ENCODE data around the gene CDH23. TPM values are rescaled to one million over a fixed set of nuclear protein-coding genes. Genes with fewer than 3 reads are reported as not detected.

CDH23 gene
- total RNA-seq, 2 experiments from 2014 or later, result 1.6 TPM

DNA sequence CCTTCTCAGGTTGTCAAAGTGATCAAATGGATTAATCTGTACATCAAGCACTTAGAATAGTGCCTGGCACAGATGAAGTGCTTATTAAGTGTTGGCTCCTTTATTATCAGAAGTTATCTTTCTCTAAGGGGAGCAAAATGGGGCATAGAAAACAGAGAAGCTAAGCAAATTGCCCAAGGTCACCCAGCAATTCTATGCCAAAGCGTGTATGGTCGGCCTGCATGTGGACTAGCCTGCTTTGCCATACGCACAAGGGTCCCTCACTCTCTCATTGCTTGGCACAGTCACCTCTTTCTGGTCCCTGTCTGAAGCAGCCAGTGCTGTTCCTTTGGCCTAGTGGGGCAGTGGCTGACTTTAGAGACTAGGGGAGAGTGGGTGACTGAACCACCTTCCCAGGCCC, 45.3 kb downstream of the CDH23 start:
- Mint-ChIP-seq H3K27ac (no peak overlapping the region), H3K36me3 (ENCODE audit: low read depth) (no peaks in the 10 kb centered on the region), H3K9me3 (no peaks in the 10 kb centered on the region), H3K27me3 (ENCODE audit: low read depth) (no peaks in the 10 kb centered on the region), H3K4me1 (ENCODE audit: low read depth) (no peaks in the 10 kb centered on the region), H3K4me3 (no peak overlapping the region)
- intact Hi-C loops (cut with micrococcal nuclease), result no loop called here
- CTCF ChIA-PET, result interaction anchor here (0.7 kb wide), 1 partner anchor 43 kb away, joined by 3 read pairs; no protein-coding TSS in a partner anchor
- DNase-seq, result no peak

DNA sequence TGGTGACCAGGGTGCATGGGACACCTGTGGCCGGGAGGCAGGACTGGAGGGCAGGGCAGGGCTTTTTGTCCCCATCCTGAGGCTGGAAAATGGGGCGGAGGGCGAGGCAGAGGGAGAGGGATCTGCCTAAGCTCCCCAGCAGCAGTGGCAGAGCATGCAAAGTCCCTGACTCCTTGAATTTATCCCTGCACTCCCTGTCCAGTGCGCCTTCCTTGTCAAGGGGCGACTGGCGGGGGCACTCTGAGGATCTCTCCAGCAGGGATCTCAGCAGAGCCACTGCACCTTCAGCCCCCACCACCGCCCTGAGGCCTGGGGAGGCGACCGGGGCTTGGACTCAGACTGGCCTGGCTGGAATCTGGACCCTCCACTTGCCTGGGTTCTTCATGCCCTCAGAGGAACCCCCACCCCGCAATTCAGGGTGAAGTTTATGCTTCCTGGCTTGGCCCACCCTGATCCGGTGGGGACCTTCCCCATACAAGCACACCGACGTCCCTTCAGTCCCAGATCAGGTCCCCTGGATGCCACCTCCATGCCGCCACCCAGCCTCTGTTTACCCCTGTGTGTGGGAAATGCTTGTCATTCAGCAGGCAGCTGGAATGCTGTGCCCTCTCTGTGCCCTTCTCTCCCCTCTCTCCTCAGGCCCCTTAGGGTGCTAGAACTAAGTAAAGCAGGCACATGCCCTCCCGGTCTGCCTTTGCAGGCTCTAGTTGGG, 46.3 kb downstream of the CDH23 start:
- CTCF ChIA-PET, result no interaction called here
- no peaks in the 10 kb centered on the region for H3K9me3 Mint-ChIP-seq
- H3K36me3 Mint-ChIP-seq (ENCODE audit: low read depth), result no peaks in the 10 kb centered on the region
- intact Hi-C loops (cut with micrococcal nuclease), result no loop called here
- H3K27me3 Mint-ChIP-seq (ENCODE audit: low read depth), result no peaks in the 10 kb centered on the region
- no peak overlapping the region for H3K27ac Mint-ChIP-seq
- no peak overlapping the region for H3K4me3 Mint-ChIP-seq
- DNase-seq, result no peak
- H3K4me1 Mint-ChIP-seq (ENCODE audit: low read depth), result no peaks in the 10 kb centered on the region

DNA sequence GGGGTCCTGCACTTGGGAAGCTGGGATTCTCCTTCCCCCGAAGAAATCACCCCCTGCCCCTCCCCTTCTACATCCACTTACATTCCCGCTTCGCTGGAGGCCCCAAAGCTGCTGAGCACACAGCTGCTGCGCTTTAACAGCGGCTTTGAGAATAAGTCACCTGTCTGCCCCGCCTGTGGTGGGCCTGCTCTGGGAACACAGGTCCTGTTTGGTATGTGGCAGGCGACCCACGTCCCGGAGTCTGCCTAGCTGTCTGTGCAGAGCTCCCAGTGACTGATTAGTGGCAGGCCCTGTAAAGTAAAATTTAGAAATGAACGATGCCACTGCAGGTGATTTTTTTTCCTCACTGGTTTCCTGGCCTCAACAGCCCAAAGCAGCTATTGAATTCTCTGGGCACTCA, 47.0 kb downstream of the CDH23 start:
- Mint-ChIP-seq H3K27ac (no peak overlapping the region), H3K9me3 (no peaks in the 10 kb centered on the region), H3K36me3 (ENCODE audit: low read depth) (no peaks in the 10 kb centered on the region), H3K4me3 (no peak overlapping the region), H3K4me1 (ENCODE audit: low read depth) (no peaks in the 10 kb centered on the region), H3K27me3 (ENCODE audit: low read depth) (no peaks in the 10 kb centered on the region)
- CTCF ChIA-PET, result no interaction called here
- DNase-seq, result no peak
- intact Hi-C loops (cut with micrococcal nuclease), result no loop called here

DNA sequence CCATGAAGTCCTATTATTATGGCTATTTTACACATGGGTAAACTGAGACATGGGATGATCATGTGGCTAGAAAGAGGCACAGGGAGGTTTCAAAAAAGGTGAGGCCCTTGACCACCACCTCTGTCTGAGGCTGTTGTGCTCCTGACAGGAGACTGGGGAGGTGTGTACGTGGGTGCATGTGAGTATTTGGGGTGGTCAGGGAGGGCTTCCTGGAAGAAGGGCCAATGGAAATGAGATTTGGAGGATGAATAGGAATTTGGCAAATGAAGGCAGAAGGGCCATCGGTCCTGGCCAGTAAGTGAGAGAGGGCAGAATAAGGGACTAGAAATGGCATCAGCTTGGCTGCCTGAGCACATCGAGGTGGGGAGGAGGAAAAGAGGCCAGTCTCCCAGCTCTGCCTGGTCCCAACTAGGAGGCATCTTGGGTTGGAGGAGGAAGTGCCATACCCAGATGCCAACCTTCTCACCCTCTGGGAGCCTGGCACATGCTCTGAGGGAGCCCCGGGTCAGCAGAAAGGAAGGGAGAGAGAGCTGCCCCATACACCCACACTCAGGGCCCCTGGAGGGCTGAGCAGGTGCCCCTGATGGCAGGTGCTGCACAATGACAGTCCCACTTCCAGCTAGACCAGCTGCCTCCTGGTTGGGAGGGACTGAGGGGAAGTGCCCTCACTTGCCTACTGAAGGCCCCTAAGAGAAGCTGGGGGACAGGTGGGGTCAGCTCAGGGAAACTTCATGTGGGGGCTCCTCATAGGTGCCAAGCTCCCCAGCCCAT, 47.7 kb downstream of the CDH23 start:
- H3K36me3 Mint-ChIP-seq (ENCODE audit: low read depth), result no peaks in the 10 kb centered on the region
- no peak for DNase-seq
- no peaks in the 10 kb centered on the region for H3K4me1 Mint-ChIP-seq (ENCODE audit: low read depth)
- H3K9me3 Mint-ChIP-seq, result no peaks in the 10 kb centered on the region
- H3K27me3 Mint-ChIP-seq (ENCODE audit: low read depth), result no peaks in the 10 kb centered on the region
- intact Hi-C loops (cut with micrococcal nuclease), result no loop called here
- no peak overlapping the region for H3K27ac Mint-ChIP-seq
- CTCF ChIA-PET, result no interaction called here
- no peak overlapping the region for H3K4me3 Mint-ChIP-seq

DNA sequence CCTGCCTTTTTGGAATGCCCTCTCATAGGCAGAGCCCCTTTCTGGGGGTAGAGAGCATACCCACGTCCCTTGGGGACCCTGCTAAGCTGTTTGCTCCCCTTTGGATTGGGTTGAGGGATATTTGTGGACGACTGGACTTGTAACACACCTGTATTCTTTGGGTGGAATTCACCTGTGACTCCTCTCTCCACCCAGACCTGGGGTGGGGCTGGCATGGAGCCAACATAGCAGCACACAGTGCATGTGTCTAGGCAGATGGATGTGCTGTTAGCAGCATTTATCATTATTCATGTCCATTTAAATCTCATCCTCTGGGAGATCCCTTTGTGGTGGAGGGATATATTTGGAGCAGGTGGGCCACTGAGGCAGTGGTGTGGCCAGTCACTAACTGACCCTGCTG, 51.0 kb downstream of the CDH23 start:
- intact Hi-C loops (cut with micrococcal nuclease), result no loop called here
- Mint-ChIP-seq H3K36me3 (ENCODE audit: low read depth) (no peaks in the 10 kb centered on the region), H3K27me3 (ENCODE audit: low read depth) (no peaks in the 10 kb centered on the region), H3K4me3 (no peak overlapping the region), H3K9me3 (no peaks in the 10 kb centered on the region), H3K27ac (no peak overlapping the region), H3K4me1 (ENCODE audit: low read depth) (no peaks in the 10 kb centered on the region)
- no peak for DNase-seq
- CTCF ChIA-PET, result no interaction called here

DNA sequence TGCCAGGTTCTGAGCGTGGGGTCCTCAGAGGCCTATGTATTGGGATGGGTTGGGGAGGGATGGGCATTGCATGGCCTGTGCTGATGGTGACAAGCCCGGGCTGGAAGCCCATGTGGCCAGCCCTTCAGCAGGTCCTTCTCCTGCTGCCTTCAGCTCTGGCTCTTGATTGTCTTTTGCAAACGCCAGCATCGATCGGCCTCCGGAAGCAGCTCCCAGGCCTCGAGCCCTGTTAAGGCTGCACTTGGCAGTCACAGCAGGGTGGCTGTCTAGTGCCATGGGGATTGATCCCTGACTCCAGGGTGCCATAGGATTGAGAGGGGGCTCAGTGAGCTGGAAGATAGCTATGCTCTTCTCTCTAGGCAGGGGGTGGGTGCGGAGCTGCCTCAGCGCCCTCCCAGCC, 51.4 kb downstream of the CDH23 start:
- CTCF ChIA-PET, result interaction anchor here (0.6 kb wide), 1 partner anchor 63 kb away, joined by 3 read pairs; no protein-coding TSS in a partner anchor
- Mint-ChIP-seq H3K4me3 (no peak overlapping the region), H3K27ac (no peak overlapping the region), H3K36me3 (ENCODE audit: low read depth) (no peaks in the 10 kb centered on the region), H3K27me3 (ENCODE audit: low read depth) (no peaks in the 10 kb centered on the region), H3K9me3 (no peaks in the 10 kb centered on the region), H3K4me1 (ENCODE audit: low read depth) (no peaks in the 10 kb centered on the region)
- no peak for DNase-seq
- intact Hi-C loops (cut with micrococcal nuclease), result no loop called here

DNA sequence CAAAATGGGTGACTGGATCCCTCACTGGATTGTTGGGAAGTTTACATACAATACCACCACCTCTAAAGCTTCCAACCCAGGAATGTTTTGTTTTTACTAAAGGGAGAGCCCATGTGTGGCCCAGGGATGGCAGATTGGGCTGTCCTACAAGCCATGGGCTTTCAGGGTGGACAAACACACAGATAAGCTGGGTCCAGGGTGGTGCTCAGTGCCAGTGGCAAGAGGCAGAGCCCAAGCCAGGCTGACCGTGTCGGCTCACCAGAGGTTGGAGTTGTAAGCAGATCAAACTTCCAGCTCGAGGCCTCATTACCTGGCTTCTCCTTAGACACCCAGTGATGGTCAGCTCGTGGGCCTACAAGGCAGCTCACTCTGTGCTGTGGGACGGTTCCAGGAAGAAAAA, 52.3 kb downstream of the CDH23 start:
- Mint-ChIP-seq H3K27ac (no peak overlapping the region), H3K9me3 (no peaks in the 10 kb centered on the region), H3K36me3 (ENCODE audit: low read depth) (no peaks in the 10 kb centered on the region), H3K4me1 (ENCODE audit: low read depth) (no peaks in the 10 kb centered on the region), H3K4me3 (no peak overlapping the region), H3K27me3 (ENCODE audit: low read depth) (no peaks in the 10 kb centered on the region)
- DNase-seq, result no peak
- intact Hi-C loops (cut with micrococcal nuclease), result no loop called here
- CTCF ChIA-PET, result no interaction called here

DNA sequence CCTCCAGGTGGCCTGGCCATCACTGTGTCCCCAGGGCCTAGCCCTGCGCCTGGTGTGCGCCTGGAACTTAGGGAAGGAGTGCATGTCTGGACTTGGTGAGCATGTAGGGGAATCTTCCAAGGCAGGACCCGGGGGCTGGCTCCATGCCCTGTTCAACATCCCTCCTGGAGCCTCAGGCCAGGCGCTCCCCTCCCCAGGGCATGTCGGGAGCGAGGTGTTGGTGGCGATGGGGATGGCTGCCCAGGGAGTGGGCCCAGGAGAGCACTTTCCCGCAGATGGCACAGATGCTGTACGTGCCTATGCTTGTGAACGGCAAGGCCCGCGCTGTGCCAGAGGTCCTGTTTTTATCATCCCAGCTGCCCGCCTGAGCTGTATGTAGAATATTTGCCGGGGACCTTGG, 55.0 kb downstream of the CDH23 start:
- DNase-seq, result no peak
- Mint-ChIP-seq H3K27ac (no peak overlapping the region), H3K27me3 (ENCODE audit: low read depth) (no peaks in the 10 kb centered on the region), H3K4me3 (no peak overlapping the region), H3K36me3 (ENCODE audit: low read depth) (no peaks in the 10 kb centered on the region), H3K4me1 (ENCODE audit: low read depth) (no peaks in the 10 kb centered on the region), H3K9me3 (no peaks in the 10 kb centered on the region)
- intact Hi-C loops (cut with micrococcal nuclease), result no loop called here
- CTCF ChIA-PET, result interaction anchor here (1.2 kb wide), 1 partner anchor 34 kb away, joined by 4 read pairs; no protein-coding TSS in a partner anchor

DNA sequence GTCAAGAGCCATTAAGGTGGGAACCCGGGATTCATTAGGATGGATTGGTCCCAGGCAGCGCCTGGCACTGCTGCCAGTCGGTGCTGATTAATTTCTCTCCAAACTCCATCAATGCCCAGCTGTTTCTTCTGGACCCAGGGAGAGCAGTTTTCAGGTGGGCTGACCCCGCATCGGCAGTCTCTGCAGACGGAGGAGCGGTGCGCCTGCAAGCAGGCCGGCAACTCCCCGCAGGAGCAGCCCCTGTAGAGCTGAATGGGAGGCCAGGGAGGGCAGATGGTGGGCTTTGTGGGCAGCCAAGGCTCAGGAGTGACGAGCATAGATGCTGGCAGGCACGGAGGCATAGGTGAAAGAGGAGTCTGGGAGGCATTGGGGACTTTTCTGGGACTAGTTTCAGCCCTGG, 56.5 kb downstream of the CDH23 start:
- DNase-seq, result no peak
- H3K4me3 Mint-ChIP-seq, result no peak overlapping the region
- intact Hi-C loops (cut with micrococcal nuclease), result no loop called here
- no peaks in the 10 kb centered on the region for H3K9me3 Mint-ChIP-seq
- H3K4me1 Mint-ChIP-seq (ENCODE audit: low read depth), result no peaks in the 10 kb centered on the region
- H3K27ac Mint-ChIP-seq, result no peak overlapping the region
- no peaks in the 10 kb centered on the region for H3K27me3 Mint-ChIP-seq (ENCODE audit: low read depth)
- no peaks in the 10 kb centered on the region for H3K36me3 Mint-ChIP-seq (ENCODE audit: low read depth)
- CTCF ChIA-PET, result interaction anchor here (1.2 kb wide), 1 partner anchor 35 kb away, joined by 4 read pairs; no protein-coding TSS in a partner anchor

DNA sequence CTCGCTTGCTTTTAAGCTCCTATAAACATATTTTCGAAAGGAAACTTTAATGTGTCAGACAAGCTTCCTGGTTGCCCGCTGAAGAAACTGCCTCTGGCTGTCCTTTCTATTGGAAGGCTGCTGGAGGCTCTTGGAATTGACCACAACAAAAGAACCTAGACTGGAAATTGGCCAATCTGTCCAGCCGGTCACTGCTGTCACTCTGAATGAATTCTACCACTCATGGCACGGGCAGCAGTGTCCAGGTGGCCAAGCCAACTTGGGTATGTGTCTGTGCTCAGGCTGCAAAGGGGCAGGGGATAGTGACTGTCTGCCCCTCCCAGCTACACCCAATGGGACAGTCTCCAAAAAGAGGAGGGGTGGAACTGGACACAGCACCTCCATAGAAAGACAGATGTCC, 57.6 kb downstream of the CDH23 start:
- Mint-ChIP-seq H3K4me1 (ENCODE audit: low read depth) (no peaks in the 10 kb centered on the region), H3K27me3 (ENCODE audit: low read depth) (no peaks in the 10 kb centered on the region), H3K4me3 (no peak overlapping the region), H3K36me3 (ENCODE audit: low read depth) (no peaks in the 10 kb centered on the region), H3K9me3 (no peaks in the 10 kb centered on the region), H3K27ac (no peak overlapping the region)
- intact Hi-C loops (cut with micrococcal nuclease), result no loop called here
- DNase-seq, result no peak
- CTCF ChIA-PET, result no interaction called here

DNA sequence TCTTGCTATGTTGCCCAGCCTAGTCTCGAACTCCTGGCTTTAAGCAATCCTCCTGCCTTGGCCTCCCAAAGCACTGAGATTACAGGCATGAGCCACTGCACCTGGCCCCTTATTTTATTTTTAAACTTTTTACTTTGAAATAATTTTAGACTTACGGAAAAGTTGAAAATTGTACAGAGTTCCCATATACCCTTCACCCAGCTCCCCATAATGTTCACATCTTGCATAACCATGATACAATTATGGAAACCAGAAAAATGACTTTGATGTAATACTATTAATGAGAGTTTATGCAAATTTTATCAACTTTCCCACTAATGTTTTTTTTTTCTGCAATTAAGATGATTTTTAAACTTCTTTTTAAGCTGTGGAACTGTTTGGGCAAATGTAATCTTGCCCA, 58.3 kb downstream of the CDH23 start:
- Mint-ChIP-seq H3K36me3 (ENCODE audit: low read depth) (no peaks in the 10 kb centered on the region), H3K9me3 (no peaks in the 10 kb centered on the region), H3K27me3 (ENCODE audit: low read depth) (no peaks in the 10 kb centered on the region), H3K4me1 (ENCODE audit: low read depth) (no peaks in the 10 kb centered on the region), H3K27ac (no peak overlapping the region), H3K4me3 (no peak overlapping the region)
- intact Hi-C loops (cut with micrococcal nuclease), result no loop called here
- CTCF ChIA-PET, result no interaction called here
- no peak for DNase-seq

DNA sequence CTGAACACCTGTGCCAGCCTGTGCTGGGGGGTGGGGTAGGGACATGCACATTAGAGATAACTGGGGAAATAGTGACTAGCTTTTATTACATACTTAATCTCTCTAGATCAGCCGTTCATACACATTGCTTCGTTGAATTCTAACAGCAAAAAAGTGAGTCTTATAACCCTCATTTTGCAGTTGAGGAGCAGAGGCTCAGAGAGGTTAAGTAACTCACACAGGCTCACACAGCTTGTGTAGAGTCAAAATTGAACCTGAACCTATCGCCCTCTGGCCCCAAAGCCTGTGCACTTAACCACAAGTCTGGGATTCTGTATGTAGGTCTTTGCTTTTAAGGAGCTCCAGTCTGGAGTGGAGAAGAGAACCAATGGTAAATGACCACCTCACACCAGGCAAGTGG, 59.9 kb downstream of the CDH23 start:
- intact Hi-C loops (cut with micrococcal nuclease), result no loop called here
- CTCF ChIA-PET, result interaction anchor here (0.7 to 1.1 kb wide), 2 partner anchors 39 to 61 kb away, joined by 3 read pairs; no protein-coding TSS in a partner anchor
- no peaks in the 10 kb centered on the region for H3K36me3 Mint-ChIP-seq (ENCODE audit: low read depth)
- no peaks in the 10 kb centered on the region for H3K27me3 Mint-ChIP-seq (ENCODE audit: low read depth)
- H3K9me3 Mint-ChIP-seq, result no peaks in the 10 kb centered on the region
- H3K4me3 Mint-ChIP-seq, result no peak overlapping the region
- H3K27ac Mint-ChIP-seq, result no peak overlapping the region
- no peak for DNase-seq
- no peaks in the 10 kb centered on the region for H3K4me1 Mint-ChIP-seq (ENCODE audit: low read depth)

DNA sequence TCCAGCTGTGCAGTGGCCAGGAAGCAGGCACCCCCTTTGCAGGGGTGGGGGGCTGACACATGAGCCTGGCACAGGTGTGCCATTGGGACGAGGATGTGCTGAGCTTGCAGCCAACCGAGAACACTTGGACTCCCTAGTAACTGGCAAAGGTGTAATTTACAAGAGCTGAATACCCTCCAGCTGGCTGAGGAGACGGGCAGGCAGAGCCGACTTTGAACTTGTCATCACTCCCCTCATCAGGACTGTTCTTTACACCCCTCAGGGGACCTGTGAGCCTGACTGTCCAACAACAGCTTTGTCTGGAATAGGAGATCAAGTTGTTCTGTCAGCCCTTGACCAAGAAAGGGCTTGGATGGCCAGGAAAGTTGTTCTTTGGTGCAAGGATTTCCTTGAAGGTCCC, 61.2 kb downstream of the CDH23 start:
- no peak overlapping the region for H3K4me3 Mint-ChIP-seq
- H3K4me1 Mint-ChIP-seq (ENCODE audit: low read depth), result no peaks in the 10 kb centered on the region
- CTCF ChIA-PET, result interaction anchor here (0.9 to 1.4 kb wide), 2 partner anchors 26 to 62 kb away, joined by 3 to 5 read pairs; no protein-coding TSS in a partner anchor
- H3K36me3 Mint-ChIP-seq (ENCODE audit: low read depth), result no peaks in the 10 kb centered on the region
- intact Hi-C loops (cut with micrococcal nuclease), result no loop called here
- no peak overlapping the region for H3K27ac Mint-ChIP-seq
- DNase-seq, result no peak
- no peaks in the 10 kb centered on the region for H3K27me3 Mint-ChIP-seq (ENCODE audit: low read depth)
- H3K9me3 Mint-ChIP-seq, result no peaks in the 10 kb centered on the region
